ENCODE results near the gene RRP9. TPM values are rescaled to one million over a fixed set of nuclear protein-coding genes. Genes with fewer than 3 reads are reported as not detected.

Gene RRP9
- total RNA-seq, 2 experiments from 2014 or later = 17.7 to 19.2 TPM

DNA sequence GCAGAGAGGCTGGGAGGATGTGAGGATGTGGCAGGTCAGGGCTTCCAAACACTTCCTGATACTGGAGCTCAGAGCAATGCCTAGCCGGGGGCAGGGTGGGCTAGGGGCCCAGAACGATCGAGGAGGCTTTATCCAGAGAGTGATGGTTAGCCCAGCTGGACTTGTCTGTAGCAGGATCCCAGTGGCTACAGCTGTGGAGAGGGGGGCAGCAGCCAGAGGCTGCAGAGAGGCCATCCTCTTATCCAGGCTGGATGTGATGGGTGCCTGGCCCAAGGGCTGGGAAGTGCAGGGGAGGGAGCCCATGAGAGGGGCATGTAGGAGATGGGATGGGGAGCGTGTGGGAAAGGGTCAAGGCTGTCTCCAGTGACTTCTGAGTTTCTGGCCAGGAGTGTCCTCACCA lies 5.1 kb upstream of the RRP9 start:
- peak; percentile 4 for DNase-seq
- POLR2A ChIA-PET = interaction anchor here (1.7 kb wide), 1 partner anchor 36 kb away, joined by 3 read pairs; no protein-coding TSS in a partner anchor
- Mint-ChIP-seq H3K4me3 (no peak overlapping the region), H3K4me1 (peaks cover 7% of the 10 kb centered on the region), H3K9me3 (no peaks in the 10 kb centered on the region), H3K27ac (no peak overlapping the region), H3K36me3 (no peaks in the 10 kb centered on the region), H3K27me3 (no peaks in the 10 kb centered on the region)
- no peak for ATAC-seq (ENCODE audit: low read depth)

DNA sequence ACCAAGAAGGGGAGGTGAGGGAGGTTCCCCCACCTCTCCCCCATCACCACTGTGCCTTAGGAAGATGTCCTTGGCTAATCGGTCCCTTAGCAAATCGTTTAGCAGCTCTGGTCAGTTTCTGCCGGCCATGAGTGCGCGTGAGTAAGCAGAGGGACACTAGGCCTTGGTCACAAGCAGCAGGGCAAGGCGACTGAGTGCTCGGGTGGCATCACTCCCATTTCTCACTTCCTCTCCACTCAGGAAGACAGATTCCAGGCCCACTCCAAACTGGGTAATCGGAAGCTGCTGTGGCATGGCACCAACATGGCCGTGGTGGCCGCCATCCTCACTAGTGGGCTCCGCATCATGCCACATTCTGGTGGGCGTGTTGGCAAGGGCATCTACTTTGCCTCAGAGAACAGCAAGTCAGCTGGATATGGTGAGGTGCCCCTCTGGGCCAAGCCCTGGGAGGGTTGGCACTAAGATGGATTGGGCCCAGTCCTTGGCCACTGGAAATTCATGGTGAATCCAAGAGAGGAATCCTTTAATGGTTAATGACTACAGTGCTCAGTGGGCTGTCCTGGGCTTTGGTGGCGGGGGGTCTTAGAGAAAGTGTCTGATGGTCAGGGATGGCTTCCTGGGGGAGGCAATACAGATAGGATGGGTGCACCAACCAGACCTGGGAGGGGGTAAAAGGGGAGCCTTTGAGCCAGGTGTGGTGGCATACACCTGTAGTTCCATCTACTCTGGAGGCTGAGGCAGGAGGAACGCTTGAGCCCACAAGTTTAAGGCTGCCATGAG lies 4.4 kb upstream of the RRP9 start:
- ATAC-seq (ENCODE audit: low read depth) (no peak), DNase-seq (peak; percentile 22)
- no peaks in the 10 kb centered on the region for H3K9me3 Mint-ChIP-seq
- POLR2A ChIA-PET = interaction anchor here (1.7 to 5.2 kb wide), 2 partner anchors 28 to 37 kb away, joined by 3 to 41 read pairs; partner anchors contain the start of genes ABHD14A and ABHD14B
- H3K36me3 Mint-ChIP-seq = no peaks in the 10 kb centered on the region
- H3K27me3 Mint-ChIP-seq = no peaks in the 10 kb centered on the region
- no peak overlapping the region for H3K4me3 Mint-ChIP-seq
- peaks cover 9% of the 10 kb centered on the region for H3K4me1 Mint-ChIP-seq
- H3K27ac Mint-ChIP-seq = no peak overlapping the region

DNA sequence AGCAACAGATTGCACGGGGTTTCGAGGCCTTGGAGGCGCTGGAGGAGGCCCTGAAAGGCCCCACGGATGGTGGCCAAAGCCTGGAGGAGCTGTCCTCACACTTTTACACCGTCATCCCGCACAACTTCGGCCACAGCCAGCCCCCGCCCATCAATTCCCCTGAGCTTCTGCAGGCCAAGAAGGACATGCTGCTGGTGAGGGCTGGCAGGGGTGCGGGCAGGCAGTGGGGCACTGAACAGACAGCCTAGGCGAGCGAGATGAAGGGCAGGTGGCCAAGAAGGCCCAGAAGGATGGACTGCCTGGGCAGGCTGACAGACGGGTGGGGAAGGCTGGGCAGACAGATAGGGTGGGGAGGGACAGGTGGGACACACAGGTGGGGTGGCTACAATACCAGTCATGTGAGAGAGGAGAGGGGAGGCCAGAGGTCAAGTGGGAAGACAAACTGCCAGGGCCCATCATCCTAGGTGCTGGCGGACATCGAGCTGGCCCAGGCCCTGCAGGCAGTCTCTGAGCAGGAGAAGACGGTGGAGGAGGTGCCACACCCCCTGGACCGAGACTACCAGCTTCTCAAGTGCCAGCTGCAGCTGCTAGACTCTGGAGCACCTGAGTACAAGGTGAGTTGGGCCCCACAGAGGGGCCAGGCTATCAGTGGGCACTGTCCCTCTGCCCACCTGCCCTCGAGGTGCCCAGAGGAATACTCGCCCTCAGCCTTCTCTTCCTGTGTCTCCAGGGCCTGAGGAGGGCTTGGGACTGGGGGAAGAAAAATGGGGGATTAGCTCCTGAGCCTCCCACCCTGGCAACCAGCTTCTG lies 3.5 kb upstream of the RRP9 start:
- no peak for ATAC-seq (ENCODE audit: low read depth)
- H3K4me1 Mint-ChIP-seq = peaks cover 17% of the 10 kb centered on the region
- peak; percentile 27 for DNase-seq
- no peak overlapping the region for H3K27ac Mint-ChIP-seq
- H3K27me3 Mint-ChIP-seq = no peaks in the 10 kb centered on the region
- H3K36me3 Mint-ChIP-seq = no peaks in the 10 kb centered on the region
- no peaks in the 10 kb centered on the region for H3K9me3 Mint-ChIP-seq
- POLR2A ChIA-PET = interaction anchor here (1.7 to 5.2 kb wide), 2 partner anchors 28 to 37 kb away, joined by 3 to 41 read pairs; partner anchors contain the start of genes ABHD14A and ABHD14B
- no peak overlapping the region for H3K4me3 Mint-ChIP-seq

- H3K4me3 Mint-ChIP-seq = no peak overlapping the region
- POLR2A ChIA-PET = interaction anchor here (3.4 to 5.2 kb wide), 2 partner anchors 29 to 51 kb away, joined by 25 to 41 read pairs; partner anchors contain the start of genes ABHD14A, ABHD14B and RPL29
- no peaks in the 10 kb centered on the region for H3K36me3 Mint-ChIP-seq
- no peak for ATAC-seq (ENCODE audit: low read depth)
- H3K9me3 Mint-ChIP-seq = no peaks in the 10 kb centered on the region
- peak; percentile 28 for DNase-seq
- H3K27me3 Mint-ChIP-seq = no peaks in the 10 kb centered on the region
- peak overlapping the region; percentile 58 for H3K27ac Mint-ChIP-seq
- peaks cover 20% of the 10 kb centered on the region for H3K4me1 Mint-ChIP-seq
Observed at GRCh38 chr3:51944451-51945021, 2.8 kb upstream of the RRP9 start.

- H3K4me1 Mint-ChIP-seq = peaks cover 25% of the 10 kb centered on the region
- H3K9me3 Mint-ChIP-seq = no peaks in the 10 kb centered on the region
- H3K27ac Mint-ChIP-seq = peak overlapping the region; percentile 58
- H3K27me3 Mint-ChIP-seq = no peaks in the 10 kb centered on the region
- ATAC-seq (ENCODE audit: low read depth) = no peak
- POLR2A ChIA-PET = interaction anchor here (1.0 to 5.2 kb wide), 9 partner anchors 14 to 1354 kb away, joined by 3 to 41 read pairs (median 8); partner anchors contain the start of genes ABHD14A, ABHD14B, DUSP7 and PCBP4
- peaks cover 3% of the 10 kb centered on the region for H3K36me3 Mint-ChIP-seq
- H3K4me3 Mint-ChIP-seq = peak overlapping the region; percentile 39
- peak; percentile 42 for DNase-seq
Observed at GRCh38 chr3:51943451-51944391, 2.0 kb upstream of the RRP9 start.

- Mint-ChIP-seq H3K4me1 (peaks cover 30% of the 10 kb centered on the region), H3K36me3 (peaks cover 3% of the 10 kb centered on the region), H3K27me3 (no peaks in the 10 kb centered on the region), H3K9me3 (no peaks in the 10 kb centered on the region), H3K4me3 (peak overlapping the region; percentile 91), H3K27ac (peak overlapping the region; percentile 97)
- POLR2A ChIA-PET = interaction anchor here (0.9 to 5.2 kb wide), 12 partner anchors 15 to 1353 kb away, joined by 3 to 41 read pairs (median 6); partner anchors contain the start of genes ABHD14A, ABHD14B, ACY1 and DUSP7
- peak; percentile 28 for ATAC-seq (ENCODE audit: low read depth)
- peak; percentile 65 for DNase-seq
Observed at GRCh38 chr3:51942603-51943450, 1.1 kb upstream of the RRP9 start.

- H3K36me3 Mint-ChIP-seq = peaks cover 13% of the 10 kb centered on the region
- no peaks in the 10 kb centered on the region for H3K27me3 Mint-ChIP-seq
- peak overlapping the region; percentile 48 for H3K27ac Mint-ChIP-seq
- peaks cover 36% of the 10 kb centered on the region for H3K4me1 Mint-ChIP-seq
- no peaks in the 10 kb centered on the region for H3K9me3 Mint-ChIP-seq
- DNase-seq (no peak), ATAC-seq (ENCODE audit: low read depth) (no peak)
- POLR2A ChIA-PET = interaction anchor here (1.1 to 5.2 kb wide), 7 partner anchors 12 to 54 kb away, joined by 4 to 41 read pairs (median 13); partner anchors contain the start of genes ABHD14A, ABHD14B, ACY1 and PCBP4
- H3K4me3 Mint-ChIP-seq = peak overlapping the region; percentile 91
Observed at GRCh38 chr3:51941463-51941797, 274 bp downstream of the RRP9 start.

- peak overlapping the region; percentile 48 for H3K27ac Mint-ChIP-seq
- peaks cover 13% of the 10 kb centered on the region for H3K36me3 Mint-ChIP-seq
- H3K4me1 Mint-ChIP-seq = peaks cover 36% of the 10 kb centered on the region
- peak overlapping the region; percentile 91 for H3K4me3 Mint-ChIP-seq
- no peak for ATAC-seq (ENCODE audit: low read depth)
- POLR2A ChIA-PET = interaction anchor here (1.1 to 5.2 kb wide), 7 partner anchors 13 to 55 kb away, joined by 4 to 41 read pairs (median 13); partner anchors contain the start of genes ABHD14A, ABHD14B, ACY1 and PCBP4
- no peaks in the 10 kb centered on the region for H3K27me3 Mint-ChIP-seq
- no peaks in the 10 kb centered on the region for H3K9me3 Mint-ChIP-seq
- DNase-seq = no peak
Observed at GRCh38 chr3:51940648-51941462, 849 bp downstream of the RRP9 start.

DNA sequence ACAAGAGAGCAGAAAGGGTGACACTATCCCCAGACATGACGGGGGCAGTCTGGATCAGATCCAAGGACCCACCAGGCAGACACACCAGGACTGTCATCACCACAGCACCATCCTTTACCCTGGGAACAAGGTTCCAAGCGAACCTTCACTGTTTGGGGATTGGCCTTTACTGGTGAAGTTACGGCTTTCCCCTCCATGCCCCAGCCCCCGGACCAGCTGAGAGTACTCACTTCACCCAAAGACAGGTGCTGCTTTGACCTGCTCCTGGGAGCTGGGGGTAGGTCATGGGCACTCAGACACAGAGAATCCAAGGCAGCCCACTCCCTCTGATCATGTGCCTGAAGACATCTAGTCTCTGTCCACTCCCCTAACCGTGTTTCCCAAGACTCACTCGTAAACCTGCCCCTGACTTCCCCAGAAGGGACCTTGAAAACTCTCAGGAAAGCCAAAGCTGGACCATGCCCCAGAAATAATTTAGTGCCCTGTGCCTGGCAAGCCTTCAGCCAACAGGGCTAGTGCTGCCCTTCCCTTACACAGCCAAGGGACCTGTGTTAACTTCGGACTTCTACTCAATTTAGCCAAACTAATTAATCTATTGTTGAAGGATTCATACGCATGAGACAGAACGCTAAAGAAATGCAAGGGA lies 2.8 kb downstream of the RRP9 start:
- POLR2A ChIA-PET = no interaction called here
- Mint-ChIP-seq H3K4me3 (no peak overlapping the region), H3K9me3 (no peaks in the 10 kb centered on the region), H3K27me3 (no peaks in the 10 kb centered on the region), H3K27ac (peak overlapping the region; percentile 54), H3K36me3 (peaks cover 13% of the 10 kb centered on the region), H3K4me1 (peaks cover 33% of the 10 kb centered on the region)
- DNase-seq = no peak
- no peak for ATAC-seq (ENCODE audit: low read depth)

GRCh38 chr3:51937611-51938450 lies 3.9 kb downstream of the RRP9 start:
- no peak for ATAC-seq (ENCODE audit: low read depth)

More at GRCh38 chr3:51937611-51938450, 3.9 kb downstream of the RRP9 start:
- Mint-ChIP-seq H3K36me3 (peaks cover 20% of the 10 kb centered on the region), H3K27ac (peak overlapping the region; percentile 73), H3K4me1 (peaks cover 29% of the 10 kb centered on the region), H3K4me3 (no peak overlapping the region), H3K9me3 (no peaks in the 10 kb centered on the region), H3K27me3 (no peaks in the 10 kb centered on the region)
- DNase-seq = no peak
- POLR2A ChIA-PET = no interaction called here

Data from activated naive CD8-positive, alpha-beta T cell treated with anti-CD3 and anti-CD28 coated beads, Interleukin-2, amount 10 ng/mL, durations not matched to agents 7 days and 5 days (primary cell).